SK-N-SH (cell line): ENCODE data around the gene RAD51B.

ENCODE experiments used
- EP300 ChIP-seq, 2 experiments: IDR thresholded peaks; 2 replicates each; pipeline versions ENCODE4 v1.4.0 to v1.6.1; 2012; ENCODE audit warnings: borderline replicate concordance in 1 of 2, low read depth in 1 of 2, low read length in 1 of 2
- EZH2phosphoT487 ChIP-seq: fragments of 200-600 bp; sonication (generic); IDR thresholded peaks from 2 replicates; pipeline ENCODE4 v1.6.1; 2017; ENCODE audit warnings: low read depth, mixed run types, mild to moderate bottlenecking, antibody characterized with exemption, moderate library complexity, borderline replicate concordance
- GABPA ChIP-seq: IDR thresholded peaks from 2 replicates; pipeline ENCODE4 v1.4.0; 2012; ENCODE audit warnings: low read depth, mild to moderate bottlenecking
- POLR2AphosphoS5 ChIP-seq: IDR thresholded peaks from 2 replicates; pipeline ENCODE4 v1.6.1; 2012; ENCODE audit warnings: low read depth, low read length
- SMC3 ChIP-seq: IDR thresholded peaks from 2 replicates; pipeline ENCODE4 v1.6.1; 2012; ENCODE audit warnings: low read depth, low read length, improper control_type of control experiment
- YY1 ChIP-seq: IDR thresholded peaks from 2 replicates; pipeline ENCODE4 v1.4.0; 2012; ENCODE audit warnings: low read depth, mild to moderate bottlenecking
- TF ChIP-seq, protein P1 (sequence below): fragments of 200-600 bp; sonication (generic); IDR thresholded peaks from 2 replicates; pipeline ENCODE4 v1.6.1; 2017; ENCODE audit warnings: antibody characterized with exemption, mild to moderate bottlenecking, moderate library complexity

DNA sequence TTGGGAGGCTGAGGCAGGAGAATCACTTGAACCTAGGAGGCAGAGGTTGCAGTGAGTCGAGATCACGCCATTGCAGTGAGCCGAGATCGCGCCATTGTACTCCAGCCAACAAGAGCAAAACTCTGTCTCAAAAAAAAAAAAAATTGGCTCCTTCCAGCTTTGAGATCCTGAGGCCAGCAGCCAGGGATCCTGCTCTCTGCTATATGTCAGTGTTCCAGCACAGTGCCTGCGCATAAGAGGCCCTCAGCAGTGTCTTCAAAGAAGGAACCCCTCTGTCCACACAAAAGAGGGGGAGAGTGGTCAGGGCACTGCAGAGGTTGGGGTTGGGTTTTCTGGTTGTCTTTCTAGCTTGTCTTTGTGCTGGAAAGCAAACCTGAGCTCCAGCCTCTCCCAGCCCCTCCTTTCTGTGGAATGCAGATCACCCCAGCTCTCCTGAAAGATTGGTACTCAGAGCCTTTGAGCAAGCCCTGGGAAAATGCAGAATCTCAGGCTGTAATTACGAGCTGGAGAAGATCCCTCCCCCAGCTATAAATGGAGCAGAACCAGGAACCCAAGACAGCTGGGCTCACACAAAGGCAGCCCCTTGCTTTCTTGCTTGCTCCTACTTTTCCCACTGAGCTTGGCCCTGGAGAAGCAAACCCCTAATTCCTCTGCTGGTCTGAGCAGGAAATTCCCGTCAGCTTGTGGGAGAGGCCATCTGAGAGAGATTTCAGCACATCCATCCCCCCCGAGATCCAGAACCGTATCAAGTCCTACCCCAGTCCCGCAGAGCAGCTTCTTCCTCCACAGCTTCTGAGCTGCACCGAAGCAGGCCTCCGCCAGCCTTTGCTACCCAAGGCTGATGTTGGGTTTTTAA lies 767.5 kb downstream of the RAD51B start:
- no peak for TF ChIP-seq EZH2phosphoT487
- TF ChIP-seq SMC3: no peak
- TF ChIP-seq, protein P1, sequence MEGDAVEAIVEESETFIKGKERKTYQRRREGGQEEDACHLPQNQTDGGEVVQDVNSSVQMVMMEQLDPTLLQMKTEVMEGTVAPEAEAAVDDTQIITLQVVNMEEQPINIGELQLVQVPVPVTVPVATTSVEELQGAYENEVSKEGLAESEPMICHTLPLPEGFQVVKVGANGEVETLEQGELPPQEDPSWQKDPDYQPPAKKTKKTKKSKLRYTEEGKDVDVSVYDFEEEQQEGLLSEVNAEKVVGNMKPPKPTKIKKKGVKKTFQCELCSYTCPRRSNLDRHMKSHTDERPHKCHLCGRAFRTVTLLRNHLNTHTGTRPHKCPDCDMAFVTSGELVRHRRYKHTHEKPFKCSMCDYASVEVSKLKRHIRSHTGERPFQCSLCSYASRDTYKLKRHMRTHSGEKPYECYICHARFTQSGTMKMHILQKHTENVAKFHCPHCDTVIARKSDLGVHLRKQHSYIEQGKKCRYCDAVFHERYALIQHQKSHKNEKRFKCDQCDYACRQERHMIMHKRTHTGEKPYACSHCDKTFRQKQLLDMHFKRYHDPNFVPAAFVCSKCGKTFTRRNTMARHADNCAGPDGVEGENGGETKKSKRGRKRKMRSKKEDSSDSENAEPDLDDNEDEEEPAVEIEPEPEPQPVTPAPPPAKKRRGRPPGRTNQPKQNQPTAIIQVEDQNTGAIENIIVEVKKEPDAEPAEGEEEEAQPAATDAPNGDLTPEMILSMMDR: no peak
- no peak for TF ChIP-seq POLR2AphosphoS5
- no peak for TF ChIP-seq GABPA
- no peak for TF ChIP-seq EP300 (IDR thresholded peaks at IDR 0.05; ENCODE audit: borderline replicate concordance in 1 of 2, low read depth in 1 of 2, low read length in 1 of 2)
- TF ChIP-seq YY1: no peak
